Ishikawa (cell line): ENCODE measurements around the gene KLHDC10.

Experiments used
- CEBPB ChIP-seq: IDR thresholded peaks from 2 replicates; pipeline ENCODE4 v1.6.1; 2012
- CREB1 ChIP-seq: IDR thresholded peaks from 2 replicates; pipeline ENCODE4 v1.6.1; 2012; ENCODE audit warnings: low read depth
- EGR1 ChIP-seq: IDR thresholded peaks from 2 replicates; pipeline ENCODE4 v1.6.1; 2012
- EP300 ChIP-seq: IDR thresholded peaks from 2 replicates; pipeline ENCODE4 v1.6.1; 2012; ENCODE audit warnings: borderline replicate concordance
- FOXM1 ChIP-seq: IDR thresholded peaks from 2 replicates; pipeline ENCODE4 v1.6.1; 2012; ENCODE audit warnings: low read depth, borderline replicate concordance
- NFIC ChIP-seq: IDR thresholded peaks from 2 replicates; pipeline ENCODE4 v1.6.1; 2012
- RAD21 ChIP-seq: IDR thresholded peaks from 2 replicates; pipeline ENCODE4 v1.6.1; 2012; ENCODE audit warnings: low read depth
- TAF1 ChIP-seq: IDR thresholded peaks from 2 replicates; pipeline ENCODE4 v1.6.1; 2012; ENCODE audit warnings: low read depth, mild to moderate bottlenecking
- TCF12 ChIP-seq: IDR thresholded peaks from 2 replicates; pipeline ENCODE4 v1.6.1; 2012; ENCODE audit warnings: low read depth
- TEAD4 ChIP-seq: IDR thresholded peaks from 2 replicates; pipeline ENCODE4 v1.6.1; 2012
- YY1 ChIP-seq: IDR thresholded peaks from 2 replicates; pipeline ENCODE4 v1.6.1; 2012; ENCODE audit warnings: low read depth
- ZBTB7A ChIP-seq: IDR thresholded peaks from 2 replicates; pipeline ENCODE4 v1.6.1; 2012; ENCODE audit warnings: low read depth
- TF ChIP-seq, protein P1 (sequence below): IDR thresholded peaks from 2 replicates; pipeline ENCODE4 v1.6.1; 2012
- TF ChIP-seq, protein P2 (sequence below): IDR thresholded peaks from 2 replicates; pipeline ENCODE4 v1.6.1; 2012
- TF ChIP-seq, protein P3 (sequence below): IDR thresholded peaks from 2 replicates; pipeline ENCODE4 v1.6.1; 2012; ENCODE audit warnings: low read depth, mild to moderate bottlenecking

Gene KLHDC10

GRCh38 chr7:130108809-130109208 lies 38.5 kb downstream of the KLHDC10 start:
- TF ChIP-seq CREB1 (no peak), EGR1 (no peak), ZBTB7A (no peak), TEAD4 (no peak), YY1 (no peak), NFIC (no peak), RAD21 (no peak), FOXM1 (no peak), TCF12 (no peak), TAF1 (no peak), EP300 (no peak), CEBPB (no peak)
- TF ChIP-seq, protein P1, sequence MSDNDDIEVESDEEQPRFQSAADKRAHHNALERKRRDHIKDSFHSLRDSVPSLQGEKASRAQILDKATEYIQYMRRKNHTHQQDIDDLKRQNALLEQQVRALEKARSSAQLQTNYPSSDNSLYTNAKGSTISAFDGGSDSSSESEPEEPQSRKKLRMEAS, result no peak
- TF ChIP-seq, protein P2, sequence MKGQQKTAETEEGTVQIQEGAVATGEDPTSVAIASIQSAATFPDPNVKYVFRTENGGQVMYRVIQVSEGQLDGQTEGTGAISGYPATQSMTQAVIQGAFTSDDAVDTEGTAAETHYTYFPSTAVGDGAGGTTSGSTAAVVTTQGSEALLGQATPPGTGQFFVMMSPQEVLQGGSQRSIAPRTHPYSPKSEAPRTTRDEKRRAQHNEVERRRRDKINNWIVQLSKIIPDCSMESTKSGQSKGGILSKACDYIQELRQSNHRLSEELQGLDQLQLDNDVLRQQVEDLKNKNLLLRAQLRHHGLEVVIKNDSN, result no peak
- TF ChIP-seq, protein P3, sequence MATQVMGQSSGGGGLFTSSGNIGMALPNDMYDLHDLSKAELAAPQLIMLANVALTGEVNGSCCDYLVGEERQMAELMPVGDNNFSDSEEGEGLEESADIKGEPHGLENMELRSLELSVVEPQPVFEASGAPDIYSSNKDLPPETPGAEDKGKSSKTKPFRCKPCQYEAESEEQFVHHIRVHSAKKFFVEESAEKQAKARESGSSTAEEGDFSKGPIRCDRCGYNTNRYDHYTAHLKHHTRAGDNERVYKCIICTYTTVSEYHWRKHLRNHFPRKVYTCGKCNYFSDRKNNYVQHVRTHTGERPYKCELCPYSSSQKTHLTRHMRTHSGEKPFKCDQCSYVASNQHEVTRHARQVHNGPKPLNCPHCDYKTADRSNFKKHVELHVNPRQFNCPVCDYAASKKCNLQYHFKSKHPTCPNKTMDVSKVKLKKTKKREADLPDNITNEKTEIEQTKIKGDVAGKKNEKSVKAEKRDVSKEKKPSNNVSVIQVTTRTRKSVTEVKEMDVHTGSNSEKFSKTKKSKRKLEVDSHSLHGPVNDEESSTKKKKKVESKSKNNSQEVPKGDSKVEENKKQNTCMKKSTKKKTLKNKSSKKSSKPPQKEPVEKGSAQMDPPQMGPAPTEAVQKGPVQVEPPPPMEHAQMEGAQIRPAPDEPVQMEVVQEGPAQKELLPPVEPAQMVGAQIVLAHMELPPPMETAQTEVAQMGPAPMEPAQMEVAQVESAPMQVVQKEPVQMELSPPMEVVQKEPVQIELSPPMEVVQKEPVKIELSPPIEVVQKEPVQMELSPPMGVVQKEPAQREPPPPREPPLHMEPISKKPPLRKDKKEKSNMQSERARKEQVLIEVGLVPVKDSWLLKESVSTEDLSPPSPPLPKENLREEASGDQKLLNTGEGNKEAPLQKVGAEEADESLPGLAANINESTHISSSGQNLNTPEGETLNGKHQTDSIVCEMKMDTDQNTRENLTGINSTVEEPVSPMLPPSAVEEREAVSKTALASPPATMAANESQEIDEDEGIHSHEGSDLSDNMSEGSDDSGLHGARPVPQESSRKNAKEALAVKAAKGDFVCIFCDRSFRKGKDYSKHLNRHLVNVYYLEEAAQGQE, result no peak

GRCh38 chr7:130112093-130112492 lies 41.8 kb downstream of the KLHDC10 start:
- TF ChIP-seq CEBPB (no peak), YY1 (no peak), TCF12 (no peak), ZBTB7A (no peak), CREB1 (no peak), TAF1 (no peak), NFIC (no peak), EP300 (no peak), EGR1 (no peak), TEAD4 (no peak), FOXM1 (no peak), RAD21 (no peak)
- TF ChIP-seq, protein P3, result no peak
- TF ChIP-seq, protein P2, result no peak
- TF ChIP-seq, protein P1, result no peak

DNA sequence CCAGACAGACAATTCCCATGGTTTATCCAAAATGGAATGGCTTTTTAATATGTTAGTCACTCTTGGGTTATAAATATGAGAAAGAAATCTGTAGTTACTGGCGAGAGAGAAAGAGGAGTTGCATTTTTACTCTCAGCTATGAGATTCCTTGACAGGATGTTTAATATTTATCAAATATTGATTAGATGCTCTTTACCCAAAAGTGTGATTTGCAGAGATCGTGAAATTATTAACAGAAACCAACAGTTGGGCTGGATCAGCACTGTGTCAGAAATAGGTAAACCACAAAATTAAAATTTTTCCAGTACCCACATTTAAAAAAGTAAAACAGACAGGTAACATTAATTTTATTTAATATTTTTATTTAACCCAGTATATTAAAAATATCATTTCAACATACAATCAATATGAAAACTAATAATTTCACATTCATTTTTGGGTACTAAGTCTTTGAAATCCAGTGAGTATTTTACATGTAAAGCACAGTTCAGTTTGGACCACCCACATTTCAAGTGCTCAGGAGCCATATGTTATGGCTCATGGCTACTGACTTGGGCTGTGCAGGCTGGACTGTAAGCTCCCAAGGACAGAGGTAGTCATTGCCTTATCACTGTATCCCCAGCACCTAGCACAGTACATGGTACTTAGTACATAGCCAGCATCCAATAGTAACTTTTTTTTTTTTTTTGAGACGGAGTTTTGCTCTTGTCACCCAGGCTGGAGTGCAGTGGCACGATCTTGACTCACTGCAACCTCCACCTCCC lies 42.5 kb downstream of the KLHDC10 start:
- TF ChIP-seq YY1 (no peak), TAF1 (no peak), CEBPB (no peak), EGR1 (no peak)

DNA sequence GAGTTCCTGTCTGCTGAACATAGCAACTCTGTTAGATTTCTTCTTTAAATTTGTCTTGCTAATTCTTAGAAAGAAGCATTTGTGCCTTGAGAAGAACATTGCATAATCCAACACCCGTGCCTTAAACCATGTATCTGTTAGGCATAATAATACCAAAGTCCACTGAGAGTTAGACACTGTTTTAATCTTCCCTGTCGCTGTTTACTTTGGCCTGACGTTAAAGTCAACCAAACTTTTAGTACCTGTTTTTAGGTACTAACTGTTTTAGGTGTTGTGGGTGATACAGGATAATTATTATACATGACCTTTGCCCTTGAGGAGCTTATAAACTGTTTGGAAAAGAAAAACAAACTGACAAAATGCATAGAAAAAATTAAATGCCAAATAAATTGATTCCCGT lies 43.6 kb downstream of the KLHDC10 start:
- TF ChIP-seq, protein P1, result no peak
- TF ChIP-seq FOXM1 (no peak), CREB1 (no peak), TEAD4 (no peak)

DNA sequence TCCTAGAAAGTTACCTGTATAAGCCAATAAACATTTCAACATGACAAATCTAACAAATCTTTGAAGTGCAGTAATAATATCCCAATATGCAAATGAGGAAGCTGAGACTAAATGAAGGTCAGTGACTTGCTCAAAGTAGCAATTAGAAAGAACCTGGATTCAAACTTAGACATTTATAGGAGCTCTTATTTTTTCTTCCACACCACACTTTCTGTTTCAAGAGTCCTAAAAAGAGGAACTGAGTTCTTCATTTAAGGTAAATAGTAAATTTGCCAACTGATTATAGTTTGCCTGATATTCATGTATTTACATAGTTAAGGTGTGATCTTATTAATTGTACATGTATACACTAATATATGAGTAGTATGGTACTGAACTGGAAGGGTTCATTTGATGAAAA lies 44.0 kb downstream of the KLHDC10 start:
- TF ChIP-seq, protein P2, result no peak
- TF ChIP-seq NFIC (no peak), ZBTB7A (no peak), YY1 (no peak), RAD21 (no peak), TEAD4 (no peak), TAF1 (no peak), CEBPB (no peak)
- TF ChIP-seq, protein P3, result no peak
- TF ChIP-seq, protein P1, result no peak
